GM18909 (cell line): ENCODE results near the gene INPPL1.
"Not testable (repeated sequence)": the region's sequence is repeated elsewhere in the genome, so short reads cannot be mapped to it uniquely, and the experiment has no call there.

Experiments used
- ATAC-seq: cut with Tn5 transposase; IDR thresholded peaks from one replicate; pipeline ENCODE4 v1.9.1; 2021; ENCODE audit warnings: mild to moderate bottlenecking; ENCODE audit not compliant: unreplicated experiment, poor library complexity

INPPL1 gene

DNA sequence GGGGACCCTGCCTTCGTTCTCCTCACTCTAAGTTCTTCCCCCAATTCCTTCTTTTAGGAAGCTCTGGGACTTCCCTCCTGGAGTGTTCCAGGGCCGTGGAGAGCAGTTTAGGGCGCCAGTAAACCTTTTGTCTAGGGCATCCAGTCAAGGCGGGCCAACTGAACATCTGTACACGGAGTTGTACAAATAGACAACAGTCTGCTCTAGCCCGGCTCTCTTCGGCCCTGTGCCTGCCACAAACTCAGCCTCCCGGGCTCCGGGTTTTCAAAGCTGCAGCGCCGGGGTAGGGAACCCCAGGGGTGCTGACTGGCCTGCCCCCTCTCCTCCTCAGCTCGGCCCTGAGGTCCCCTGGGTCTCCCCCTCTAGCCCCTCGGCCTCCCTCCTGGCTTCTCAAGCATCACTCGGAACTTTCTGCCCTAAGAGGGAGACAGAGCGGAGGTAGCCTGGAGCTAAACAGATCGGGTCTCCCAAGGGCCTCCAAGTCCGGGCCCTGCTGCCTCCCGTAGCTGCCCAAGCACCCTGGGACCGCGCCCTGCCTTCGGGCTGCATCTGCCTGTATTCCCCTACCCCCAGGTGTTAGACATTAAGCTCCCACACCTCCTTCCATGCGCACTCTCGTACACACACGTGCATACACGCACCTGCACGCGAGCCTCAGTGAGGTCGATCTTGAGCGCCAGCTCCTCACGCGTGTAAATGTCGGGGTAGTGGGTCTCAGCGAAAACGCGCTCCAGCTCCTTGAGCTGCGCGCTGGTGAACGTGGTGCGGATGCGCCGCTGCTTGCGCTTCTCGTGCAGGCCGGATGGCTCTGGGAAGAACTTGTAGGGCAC, 16.1 kb downstream of the INPPL1 start:
- ATAC-seq: no peak

DNA sequence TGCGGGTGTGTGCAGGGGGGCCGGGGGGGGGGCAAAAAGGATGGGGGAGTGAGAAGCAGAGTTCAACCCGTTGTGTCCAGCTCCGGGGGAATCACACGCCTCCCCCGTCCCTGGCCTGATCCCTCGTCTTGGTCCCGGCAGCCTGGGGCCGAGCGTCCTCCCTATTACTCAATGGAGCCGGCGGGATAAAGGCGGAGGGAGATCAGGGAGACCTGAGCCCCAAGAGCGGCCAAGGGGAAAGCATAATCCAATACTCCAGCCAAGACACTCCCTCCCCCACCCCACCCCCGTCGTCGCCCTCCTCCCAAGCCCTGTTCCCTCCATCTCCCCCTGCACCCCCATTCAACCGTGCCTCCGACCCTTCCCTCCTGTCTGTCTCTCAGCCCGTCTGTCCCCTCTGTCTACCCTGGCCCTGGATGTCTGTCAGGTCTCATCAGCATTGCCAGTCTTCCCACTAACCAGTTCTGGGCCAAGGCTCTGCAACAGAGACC, 16.8 kb downstream of the INPPL1 start:
- no peak for ATAC-seq

- ATAC-seq: no peak
Observed at GRCh38 chr11:72242141-72242540, 17.6 kb downstream of the INPPL1 start.

DNA sequence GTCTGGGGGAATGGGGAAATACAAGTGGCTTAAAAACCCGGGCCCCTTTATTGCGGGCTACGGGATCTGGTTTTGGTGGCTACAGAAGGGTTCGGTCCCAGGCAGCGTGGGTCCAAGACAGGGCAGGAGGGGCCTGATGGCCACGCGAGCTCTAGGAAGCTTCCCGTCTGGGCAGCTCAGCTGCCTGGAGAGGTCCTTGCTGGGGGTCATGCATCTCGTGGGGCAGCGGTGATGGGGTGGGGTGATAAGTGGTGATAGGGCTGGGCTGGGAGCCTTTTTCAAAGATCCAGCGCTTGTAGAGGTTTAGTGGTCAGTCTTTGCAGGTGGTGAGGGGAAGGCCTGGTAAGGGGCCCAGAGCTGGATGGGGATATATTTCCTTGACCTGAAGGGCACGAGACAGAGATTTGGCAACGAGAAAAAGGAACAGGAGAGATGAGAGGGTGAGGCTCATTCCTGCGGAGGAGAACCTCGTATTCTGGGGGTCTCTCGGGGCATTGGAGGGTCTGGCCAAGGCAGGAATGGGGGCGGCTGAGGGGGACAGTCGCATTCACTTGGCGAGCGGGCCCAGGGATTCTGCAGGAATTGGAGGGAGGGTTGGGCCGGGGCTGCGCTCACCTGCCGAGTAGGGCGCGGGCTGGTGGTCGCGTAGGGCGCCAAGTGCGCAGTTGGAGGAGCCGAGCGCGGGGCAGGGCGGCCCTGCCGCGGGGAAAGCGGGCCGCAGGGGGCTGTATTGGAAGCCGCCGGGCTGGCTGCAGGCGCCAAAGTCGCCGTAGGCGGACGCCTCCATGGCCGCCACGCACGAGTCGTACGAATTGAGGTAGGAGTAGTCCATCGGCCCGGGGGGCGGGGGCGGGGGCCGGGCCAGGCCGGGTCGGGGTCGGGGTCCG, 18.8 kb downstream of the INPPL1 start:
- ATAC-seq: no peak

DNA sequence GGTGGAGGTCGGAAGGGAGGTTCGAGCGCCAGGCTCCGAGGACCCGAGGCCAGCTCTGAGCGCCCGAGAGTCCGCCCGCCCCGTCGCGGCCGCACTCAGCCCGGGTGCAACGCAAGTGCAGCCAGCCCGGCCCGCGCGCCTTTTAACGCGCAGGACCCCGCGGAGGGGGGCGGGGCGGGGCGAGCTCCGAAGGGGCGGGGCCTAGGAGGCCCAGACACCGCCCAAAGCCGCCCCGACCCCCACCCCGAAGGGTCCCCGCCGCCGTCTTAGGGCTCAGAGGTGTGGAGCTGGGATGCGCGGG, 19.4 kb downstream of the INPPL1 start, which contains the start of gene PHOX2A:
TSS of gene PHOX2A (minus strand) at position 117 of the 301 bp plus-strand sequence. CDS start 172 bp downstream, outside the sequence.
- no peak for ATAC-seq

DNA sequence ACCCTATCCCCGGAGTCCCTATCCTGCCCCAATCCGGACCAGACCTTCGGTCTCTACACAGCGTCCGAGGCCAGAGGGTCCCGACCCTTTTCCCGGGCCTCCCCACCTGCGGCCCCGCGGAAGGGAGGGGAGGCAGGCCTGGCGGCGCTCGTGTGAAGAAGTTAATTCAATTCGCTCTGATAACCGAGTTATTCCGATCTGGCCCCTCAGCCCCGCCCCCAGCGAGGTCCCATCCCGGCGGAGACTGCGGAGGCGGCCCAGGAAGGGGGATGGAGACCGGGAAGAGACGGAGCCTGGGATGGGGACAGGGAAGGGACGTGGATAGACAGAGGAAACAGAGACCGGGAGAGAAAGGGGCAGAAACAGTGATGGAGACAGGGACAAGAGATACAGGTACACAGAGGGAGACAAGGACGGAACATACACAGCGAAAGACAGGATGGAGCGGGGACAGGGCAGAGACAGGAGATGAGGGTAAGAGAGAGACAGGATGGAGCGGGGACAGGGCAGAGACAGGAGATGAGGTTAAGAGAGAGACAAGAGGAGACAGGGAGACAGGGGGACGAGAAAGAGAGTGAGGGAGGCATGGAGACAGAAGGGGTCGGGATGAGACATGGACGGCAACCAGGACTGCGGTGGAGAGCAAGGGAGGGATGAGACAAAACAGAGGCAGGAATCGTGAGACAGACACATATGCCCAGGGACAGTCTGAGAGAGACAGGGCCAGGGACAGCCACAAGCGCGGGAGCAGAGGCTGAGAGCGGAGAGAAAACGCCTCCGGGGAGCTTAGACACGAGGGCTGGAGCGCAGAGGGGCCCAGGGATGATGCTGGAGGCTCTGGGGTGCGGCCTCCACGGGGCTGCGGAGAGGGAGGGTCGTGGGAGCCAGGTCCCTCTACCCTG, 20.0 kb downstream of the INPPL1 start:
- ATAC-seq: no peak

GRCh38 chr11:72245263-72245816, 20.8 kb downstream of the INPPL1 start:
- ATAC-seq: no peak

- ATAC-seq: no peak
Observed at GRCh38 chr11:72247584-72247983, 23.0 kb downstream of the INPPL1 start.

DNA sequence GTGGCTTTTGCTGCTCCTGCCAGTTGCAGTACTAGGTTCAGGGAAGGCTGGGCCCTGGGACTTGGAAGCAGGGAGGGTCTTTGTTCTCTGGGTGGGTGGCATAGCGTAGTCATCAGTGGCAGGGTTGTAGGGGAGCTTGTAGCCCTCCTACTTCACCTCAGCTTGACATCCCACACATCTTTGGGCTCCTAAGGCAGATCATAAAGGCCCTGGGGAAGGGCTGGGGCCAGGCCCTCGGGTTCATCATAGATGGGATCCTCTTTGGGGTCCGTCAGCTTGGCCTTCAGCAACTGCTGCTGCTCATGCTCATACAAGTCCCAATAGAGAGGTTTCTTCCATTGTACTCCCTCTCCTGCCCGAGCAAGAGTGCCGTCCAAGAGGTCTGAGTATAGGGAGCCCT, 25.4 kb downstream of the INPPL1 start:
- ATAC-seq: no peak

DNA sequence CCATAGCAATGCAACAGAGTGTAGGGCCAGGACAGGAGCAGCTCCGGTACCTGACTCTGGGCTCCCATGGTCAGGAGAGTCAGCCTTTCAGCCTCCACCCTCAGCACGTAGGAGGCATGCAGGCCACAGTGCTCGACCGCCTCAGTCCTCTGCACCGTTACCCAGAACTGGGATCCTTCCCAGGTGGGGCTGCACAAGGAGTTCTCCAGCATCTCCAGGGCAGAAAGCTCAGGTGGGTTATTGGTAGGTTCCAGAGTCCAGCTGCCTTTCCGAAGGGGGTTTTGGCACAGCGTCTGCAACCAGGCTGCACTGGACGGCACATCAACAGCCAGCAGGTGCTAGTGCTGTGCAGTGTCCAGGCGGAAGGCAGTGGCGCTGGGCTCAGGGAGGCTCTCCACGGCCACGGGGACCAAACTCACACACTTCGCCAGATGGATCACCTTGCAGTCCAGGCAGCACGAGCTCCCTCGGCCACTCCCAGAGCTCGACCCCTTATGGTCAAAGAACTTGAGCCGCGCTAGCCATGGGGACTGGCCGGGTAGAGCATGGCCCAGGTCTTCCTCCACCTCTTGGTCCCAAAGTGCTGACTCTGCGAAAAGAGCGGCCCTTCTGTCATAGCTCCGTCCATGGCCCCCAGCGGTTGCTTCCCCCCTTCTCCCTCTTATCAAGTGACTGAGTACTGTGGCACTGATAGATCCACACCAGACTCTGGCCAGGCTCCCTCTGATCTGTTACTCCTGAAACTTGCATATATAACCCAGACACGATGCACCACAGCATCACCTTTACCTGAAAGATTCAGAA, 26.3 kb downstream of the INPPL1 start:
- ATAC-seq: no peak

DNA sequence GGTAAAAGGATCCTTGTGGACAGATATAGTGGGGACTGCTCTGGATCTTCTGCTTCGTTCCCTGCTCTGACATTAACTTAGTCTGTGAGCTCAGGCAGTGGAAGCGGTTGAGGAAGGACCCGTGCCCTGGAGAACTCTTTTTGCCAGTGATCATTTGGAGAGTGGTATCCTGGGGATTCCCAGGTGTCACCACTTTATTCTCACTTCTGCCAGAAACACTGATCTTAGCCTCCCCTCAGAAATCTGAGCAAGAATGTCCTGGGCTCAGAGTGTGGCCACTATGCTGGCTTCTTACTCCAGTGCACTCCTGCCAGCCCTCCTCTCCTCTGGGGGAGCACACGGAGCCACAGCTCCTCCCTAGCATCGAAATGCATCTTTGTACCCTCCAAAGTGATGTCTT, 27.0 kb downstream of the INPPL1 start:
- no peak for ATAC-seq

DNA sequence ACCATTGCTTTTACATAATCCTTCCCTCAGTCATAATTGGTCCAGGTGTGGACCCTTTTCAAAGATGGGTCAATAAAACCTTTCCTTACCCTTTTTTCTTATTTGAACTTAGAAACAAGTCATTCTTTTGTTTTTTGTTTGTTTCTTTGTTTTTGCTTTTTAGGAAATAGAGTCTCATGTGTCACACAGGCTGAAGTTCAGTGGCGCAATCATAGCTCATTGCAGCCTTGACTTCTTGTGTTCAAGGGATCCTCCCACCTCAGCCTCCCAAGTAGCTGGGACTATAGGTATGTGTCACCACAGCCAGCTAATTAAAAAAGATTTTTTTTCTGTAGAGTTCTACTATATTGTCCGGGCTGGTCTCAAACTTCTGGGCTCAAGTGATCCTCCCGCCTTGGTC, 28.8 kb downstream of the INPPL1 start:
- ATAC-seq: no peak

DNA sequence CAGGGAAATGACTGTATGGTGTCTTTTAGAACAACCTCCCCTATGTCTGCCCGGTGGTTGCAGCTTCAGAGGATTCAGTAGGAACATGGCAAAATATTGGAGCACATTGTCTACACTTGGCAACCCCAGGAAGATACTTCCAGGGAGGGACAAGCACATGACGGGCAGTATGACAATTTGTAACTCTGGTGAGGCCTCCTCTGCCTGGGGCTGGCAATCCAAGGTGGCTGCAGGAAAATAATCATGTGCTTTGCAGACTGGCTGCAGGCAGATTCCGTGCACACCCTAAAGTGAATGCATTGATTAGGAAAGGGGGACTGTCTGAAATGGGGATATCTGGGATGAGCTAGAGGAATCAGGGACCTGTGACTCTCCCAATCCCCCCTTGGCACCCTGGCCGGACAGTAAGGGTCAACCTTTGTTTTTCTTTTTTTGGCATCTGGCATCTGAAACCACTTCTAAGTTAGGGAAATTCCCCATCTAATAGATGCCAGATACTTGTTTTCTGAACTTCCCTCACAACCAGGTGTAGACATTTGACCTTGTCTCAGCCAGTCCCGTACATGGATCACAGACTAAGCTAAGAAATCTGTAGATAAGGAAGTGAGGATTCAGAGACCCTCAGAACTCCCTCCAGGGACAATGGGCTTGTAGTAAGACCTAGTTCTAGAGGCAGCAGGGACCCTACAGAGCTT, 29.9 kb downstream of the INPPL1 start:
- ATAC-seq: no peak

DNA sequence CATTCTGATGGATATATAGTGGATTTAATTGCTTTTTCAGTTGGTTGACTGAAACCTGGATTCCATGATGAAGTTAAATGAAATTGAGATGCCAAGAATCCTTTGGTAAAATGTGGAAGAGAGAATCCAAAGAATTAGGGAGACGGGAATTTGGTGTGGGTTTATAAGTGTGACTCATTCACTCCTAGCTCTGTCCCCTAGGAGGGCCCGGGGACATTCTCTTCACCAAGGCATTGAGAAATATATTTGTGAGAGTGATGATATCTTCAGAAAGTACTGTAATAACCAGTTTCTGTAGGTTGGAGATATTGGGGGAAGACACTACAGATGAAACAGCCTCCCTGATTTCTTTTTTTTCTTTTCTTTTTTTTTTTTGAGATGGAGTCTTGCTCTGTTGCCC, 33.0 kb downstream of the INPPL1 start:
- ATAC-seq: no peak

GRCh38 chr11:72259490-72259889, 34.9 kb downstream of the INPPL1 start:
- no peak for ATAC-seq

- no peak for ATAC-seq
Observed at GRCh38 chr11:72260574-72260973, 36.0 kb downstream of the INPPL1 start.

DNA sequence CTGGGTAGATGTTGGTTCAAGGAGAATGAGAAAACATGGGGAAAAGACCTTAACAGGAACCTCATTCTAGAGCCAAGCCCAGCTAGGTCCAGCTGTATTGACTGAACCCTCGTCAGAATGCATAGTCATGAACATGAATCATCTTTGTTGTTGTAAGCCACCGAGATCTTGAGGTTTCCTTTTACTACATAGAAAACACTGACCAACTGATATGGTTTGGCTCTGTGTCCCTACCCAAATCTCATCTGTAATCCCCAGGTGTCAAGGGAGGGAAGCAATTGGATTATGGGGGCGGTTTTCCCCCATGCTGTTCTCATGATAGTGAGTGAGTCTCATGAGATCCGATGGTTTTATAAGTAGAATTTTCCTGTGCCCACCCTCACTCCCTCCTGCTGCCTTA, 38.8 kb downstream of the INPPL1 start:
- ATAC-seq: no peak

DNA sequence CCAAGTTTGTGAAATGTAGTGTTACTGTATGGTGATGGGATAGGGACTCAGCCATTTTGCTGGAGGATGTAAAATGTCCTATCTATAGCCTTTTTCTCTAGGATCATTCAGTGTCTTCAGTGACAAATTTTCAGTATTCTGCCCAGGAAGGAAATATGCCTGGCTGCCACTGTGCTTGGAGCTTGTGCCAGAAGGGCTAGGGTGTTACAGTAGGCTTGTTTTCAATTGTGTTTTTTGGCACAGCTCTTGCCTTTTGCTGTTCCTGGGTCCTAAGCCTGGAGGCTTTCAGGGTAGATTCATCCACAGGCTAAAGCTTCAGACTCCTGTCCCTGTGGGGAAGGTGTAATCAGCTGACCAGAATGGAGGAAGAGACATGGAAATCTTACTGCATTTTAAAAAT, 41.4 kb downstream of the INPPL1 start:
- ATAC-seq: no peak

- not testable (repeated sequence) for ATAC-seq
Observed at GRCh38 chr11:72266960-72267359, 42.4 kb downstream of the INPPL1 start.
